ENCODE results near the gene HEPHL1.

Gene HEPHL1

DNA sequence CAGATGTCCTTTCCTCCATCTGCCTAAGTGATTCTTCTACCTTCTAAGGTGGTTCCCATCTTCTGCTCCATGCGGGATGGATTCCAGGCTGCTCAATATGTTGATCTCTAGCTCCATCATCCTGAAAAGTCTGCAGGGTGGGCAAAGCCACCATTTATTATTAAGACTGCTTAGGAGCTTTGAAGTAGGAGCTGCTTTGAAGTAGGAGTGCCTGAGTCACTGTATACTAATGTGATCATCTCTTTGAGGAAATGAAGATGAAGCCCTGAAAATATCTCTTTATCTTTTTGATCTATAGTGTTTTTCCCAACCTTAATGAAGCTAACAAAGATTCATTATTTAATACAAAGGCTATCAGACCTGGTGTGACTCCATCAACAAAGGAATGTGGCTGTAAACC lies 13.1 kb downstream of the HEPHL1 start:
- no peak for TF ChIP-seq FOXP2 (optimal IDR thresholded peaks at IDR 0.05; ENCODE audit: borderline replicate concordance, extremely low read depth, extremely low read length, insufficient read depth)
- TF ChIP-seq, protein P1, sequence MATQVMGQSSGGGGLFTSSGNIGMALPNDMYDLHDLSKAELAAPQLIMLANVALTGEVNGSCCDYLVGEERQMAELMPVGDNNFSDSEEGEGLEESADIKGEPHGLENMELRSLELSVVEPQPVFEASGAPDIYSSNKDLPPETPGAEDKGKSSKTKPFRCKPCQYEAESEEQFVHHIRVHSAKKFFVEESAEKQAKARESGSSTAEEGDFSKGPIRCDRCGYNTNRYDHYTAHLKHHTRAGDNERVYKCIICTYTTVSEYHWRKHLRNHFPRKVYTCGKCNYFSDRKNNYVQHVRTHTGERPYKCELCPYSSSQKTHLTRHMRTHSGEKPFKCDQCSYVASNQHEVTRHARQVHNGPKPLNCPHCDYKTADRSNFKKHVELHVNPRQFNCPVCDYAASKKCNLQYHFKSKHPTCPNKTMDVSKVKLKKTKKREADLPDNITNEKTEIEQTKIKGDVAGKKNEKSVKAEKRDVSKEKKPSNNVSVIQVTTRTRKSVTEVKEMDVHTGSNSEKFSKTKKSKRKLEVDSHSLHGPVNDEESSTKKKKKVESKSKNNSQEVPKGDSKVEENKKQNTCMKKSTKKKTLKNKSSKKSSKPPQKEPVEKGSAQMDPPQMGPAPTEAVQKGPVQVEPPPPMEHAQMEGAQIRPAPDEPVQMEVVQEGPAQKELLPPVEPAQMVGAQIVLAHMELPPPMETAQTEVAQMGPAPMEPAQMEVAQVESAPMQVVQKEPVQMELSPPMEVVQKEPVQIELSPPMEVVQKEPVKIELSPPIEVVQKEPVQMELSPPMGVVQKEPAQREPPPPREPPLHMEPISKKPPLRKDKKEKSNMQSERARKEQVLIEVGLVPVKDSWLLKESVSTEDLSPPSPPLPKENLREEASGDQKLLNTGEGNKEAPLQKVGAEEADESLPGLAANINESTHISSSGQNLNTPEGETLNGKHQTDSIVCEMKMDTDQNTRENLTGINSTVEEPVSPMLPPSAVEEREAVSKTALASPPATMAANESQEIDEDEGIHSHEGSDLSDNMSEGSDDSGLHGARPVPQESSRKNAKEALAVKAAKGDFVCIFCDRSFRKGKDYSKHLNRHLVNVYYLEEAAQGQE (IDR thresholded peaks at IDR 0.05; ENCODE audit: insufficient read depth in 1 of 2, low read depth in 2 of 2, low read length in 2 of 2) = no peak
- no peak for TF ChIP-seq SIN3A (IDR thresholded peaks at IDR 0.05; ENCODE audit: borderline replicate concordance, insufficient read depth, low read length)
- TF ChIP-seq TAF1 (IDR thresholded peaks at IDR 0.05; ENCODE audit: borderline replicate concordance, insufficient read depth, low read length) = no peak
- TF ChIP-seq POLR2AphosphoS5 (IDR thresholded peaks at IDR 0.05; ENCODE audit: low read depth, low read length) = no peak

DNA sequence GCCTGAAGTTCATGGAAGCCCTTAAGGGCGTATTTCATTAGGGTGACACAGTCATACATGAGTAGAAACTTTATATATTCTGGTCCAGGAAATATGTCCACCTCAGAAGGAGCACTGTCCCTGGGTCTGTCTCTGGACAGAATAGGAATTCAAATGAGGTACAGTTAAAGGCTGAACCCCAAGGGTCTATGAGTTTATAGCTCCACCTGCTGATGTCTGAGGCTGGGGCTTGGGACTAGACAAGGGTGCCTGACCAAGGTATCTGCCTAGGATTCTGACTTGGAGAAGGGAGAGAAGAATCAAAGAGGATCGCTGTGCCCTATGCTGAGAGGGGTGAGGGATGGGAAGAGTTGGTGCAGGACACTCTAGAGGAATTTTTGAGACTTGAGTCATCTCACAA lies 14.9 kb downstream of the HEPHL1 start:
- TF ChIP-seq FOXP2 (optimal IDR thresholded peaks at IDR 0.05; ENCODE audit: borderline replicate concordance, extremely low read depth, extremely low read length, insufficient read depth) = no peak
- TF ChIP-seq, protein P1 (IDR thresholded peaks at IDR 0.05; ENCODE audit: insufficient read depth in 1 of 2, low read depth in 2 of 2, low read length in 2 of 2) = no peak
- no peak for TF ChIP-seq TAF1 (IDR thresholded peaks at IDR 0.05; ENCODE audit: borderline replicate concordance, insufficient read depth, low read length)
- no peak for TF ChIP-seq SIN3A (IDR thresholded peaks at IDR 0.05; ENCODE audit: borderline replicate concordance, insufficient read depth, low read length)
- TF ChIP-seq POLR2AphosphoS5 (IDR thresholded peaks at IDR 0.05; ENCODE audit: low read depth, low read length) = no peak

DNA sequence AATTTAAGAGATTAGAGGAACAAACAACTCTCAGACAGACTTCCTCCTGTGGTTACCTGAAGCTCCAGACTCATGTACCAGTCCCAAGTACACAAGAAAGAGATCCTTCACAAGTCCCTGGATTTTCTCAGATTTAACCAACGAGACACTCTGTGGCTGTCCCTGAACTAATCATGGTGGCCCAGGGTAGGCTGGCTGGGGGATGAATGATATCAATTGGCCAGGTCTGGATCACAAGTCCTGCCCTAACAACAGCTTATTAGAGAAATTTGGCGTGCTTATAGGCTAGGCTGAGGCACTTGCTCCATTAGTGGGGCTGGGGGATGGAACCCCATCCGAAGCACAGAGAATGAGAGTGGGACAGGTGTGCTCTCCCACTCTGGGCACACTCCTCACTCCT lies 22.1 kb downstream of the HEPHL1 start:
- TF ChIP-seq POLR2AphosphoS5 (IDR thresholded peaks at IDR 0.05; ENCODE audit: low read depth, low read length) (no peak), TAF1 (IDR thresholded peaks at IDR 0.05; ENCODE audit: borderline replicate concordance, insufficient read depth, low read length) (no peak), SIN3A (IDR thresholded peaks at IDR 0.05; ENCODE audit: borderline replicate concordance, insufficient read depth, low read length) (no peak), FOXP2 (optimal IDR thresholded peaks at IDR 0.05; ENCODE audit: borderline replicate concordance, extremely low read depth, extremely low read length, insufficient read depth) (no peak)
- TF ChIP-seq, protein P1 (IDR thresholded peaks at IDR 0.05; ENCODE audit: insufficient read depth in 1 of 2, low read depth in 2 of 2, low read length in 2 of 2) = no peak

DNA sequence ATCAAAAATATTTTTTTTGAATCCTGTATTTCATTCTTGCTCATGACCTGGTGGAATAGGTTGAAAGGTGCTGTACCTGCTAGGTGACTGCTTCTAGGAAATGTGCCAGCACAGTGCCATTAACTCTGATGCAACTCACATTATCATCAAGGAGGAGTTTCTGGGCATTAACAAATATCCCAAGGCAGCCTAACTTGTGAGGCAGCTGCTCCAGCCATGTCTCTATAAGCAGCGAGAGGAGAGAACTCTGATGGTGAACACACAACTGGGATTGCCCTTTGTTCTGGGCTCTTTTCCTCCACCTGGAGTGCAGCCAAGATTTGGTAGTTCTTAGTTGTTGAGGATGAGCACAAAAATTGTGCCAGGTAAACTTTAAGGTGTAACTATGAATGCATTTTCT lies 25.6 kb downstream of the HEPHL1 start:
- no peak for TF ChIP-seq SIN3A (IDR thresholded peaks at IDR 0.05; ENCODE audit: borderline replicate concordance, insufficient read depth, low read length)
- TF ChIP-seq, protein P1 (IDR thresholded peaks at IDR 0.05; ENCODE audit: insufficient read depth in 1 of 2, low read depth in 2 of 2, low read length in 2 of 2) = no peak
- TF ChIP-seq FOXP2 (optimal IDR thresholded peaks at IDR 0.05; ENCODE audit: borderline replicate concordance, extremely low read depth, extremely low read length, insufficient read depth) = no peak
- TF ChIP-seq TAF1 (IDR thresholded peaks at IDR 0.05; ENCODE audit: borderline replicate concordance, insufficient read depth, low read length) = no peak
- no peak for TF ChIP-seq POLR2AphosphoS5 (IDR thresholded peaks at IDR 0.05; ENCODE audit: low read depth, low read length)
